Kidney (tissue), 14 donors: ENCODE data around the gene RIPK1. TPM values are rescaled to one million over a fixed set of nuclear protein-coding genes. Genes with fewer than 3 reads are reported as not detected.

Experiments used
- DNase-seq, 5 donors: peaks; one replicate each; pipeline ENCODE4 v3.0.0-alpha.2; 2013 to 2020
- FAIRE-seq: peaks from 2 replicates; lab custom pipeline; 2012; peaks lifted over from hg19 to GRCh38; lab: Jason Lieb, UNC
- H3K27ac ChIP-seq, 2 donors: one replicate each; pipeline ENCODE4 v1.7.0; 2013; ENCODE audit warnings: low read depth in 2 of 2, low read length in 2 of 2, inconsistent platforms in 1 of 2
- H3K27me3 ChIP-seq: one replicate; pipeline ENCODE4 v1.7.1; 2013; ENCODE audit warnings: low read length, inconsistent platforms; ENCODE audit not compliant: control insufficient read depth, insufficient read depth
- H3K36me3 ChIP-seq, 3 donors: one replicate each; pipeline versions ENCODE4 v1.7.0 to v1.7.1; 2013; ENCODE audit warnings: low read length in 3 of 3, control low read depth in 1 of 3, inconsistent platforms in 1 of 3; ENCODE audit not compliant: insufficient read depth in 3 of 3, control insufficient read depth in 2 of 3
- H3K4me1 ChIP-seq, 3 donors: one replicate each; pipeline versions ENCODE4 v1.7.0 to v1.7.1; 2013; ENCODE audit warnings: low read length in 3 of 3, inconsistent platforms in 1 of 3, low read depth in 1 of 3; ENCODE audit not compliant: control insufficient read depth in 2 of 3, insufficient read depth in 2 of 3
- H3K4me3 ChIP-seq, 3 donors: one replicate each; pipeline versions ENCODE4 v1.7.0 to v1.8.1; 2013; ENCODE audit warnings: low read length in 3 of 3, control low read depth in 1 of 3, inconsistent platforms in 1 of 3
- H3K9ac ChIP-seq, 3 donors: one replicate each; pipeline versions ENCODE4 v1.7.0 to v1.7.1; 2013; ENCODE audit warnings: low read length in 3 of 3, control low read depth in 1 of 3, inconsistent platforms in 1 of 3
- H3K9me3 ChIP-seq, 3 donors: one replicate each; pipeline versions ENCODE4 v1.7.0 to v1.7.1; 2013; ENCODE audit warnings: low read length in 3 of 3, control low read depth in 1 of 3, inconsistent platforms in 1 of 3; ENCODE audit not compliant: control insufficient read depth in 2 of 3, insufficient read depth in 1 of 3
- CTCF ChIP-seq: IDR thresholded peaks from 3 replicates; pipeline ENCODE4 v1.5.1; 2012; ENCODE audit warnings: mild to moderate bottlenecking, moderate library complexity, borderline replicate concordance; ENCODE audit not compliant: insufficient read depth; ENCODE audit errors: extremely low read depth
- intact Hi-C: fragments of 100-400 bp; cut with DNase I; formaldehyde crosslinking; loops from one replicate; pipeline ENCODE4 v1.11.1; 2022
- polyA plus RNA-seq: library from polyadenylated mRNA; stranded (reverse); fragments of 350-450 nt; fragmentation: Illumina TruSeq; extraction: RNeasy Lipid Tissue Mini Kit (QIAGEN cat#74804); gene quantifications from one replicate; pipeline ENCODE4 v1.2.3, GENCODE V29; 2014; ENCODE audit warnings: low read depth, low replicate concordance; ENCODE audit not compliant: insufficient read depth
- total RNA-seq: library from RNA; stranded (reverse); fragmentation: NEBNext Ultra II Directional; extraction: Animal tissue kit (Norgen Biotek cat#: 25700); gene quantifications from one replicate; pipeline ENCODE4 v1.2.1, GENCODE V29; 2021
- donor health status: control.
- donor health status: control.
- donor health status: control.
- donor health status: control.
- donor health status: control.
- donor health status: DM: yes; HTN: yes; CAD: no.
- donor health status: Normal renal cell carcinoma (clear cell type).

Gene RIPK1
- total and polyA plus RNA-seq, 2 donors from 2014 or later = 14.7 to 30.4 TPM

- Histone ChIP-seq H3K36me3 (no peaks in the 10 kb centered on the region), H3K27me3 (no peaks in the 10 kb centered on the region), H3K4me1 (no peaks in the 10 kb centered on the region), H3K9ac (no peak overlapping the region), H3K4me3 (no peak overlapping the region), H3K9me3 (no peaks in the 10 kb centered on the region), H3K27ac (no peak overlapping the region)
- intact Hi-C loops = no loop called here
- TF ChIP-seq CTCF = no peak
- no peak for DNase-seq
- no peak for FAIRE-seq
Measured at GRCh38 chr6:3035397-3035796, 32.9 kb upstream of the RIPK1 start.

GRCh38 chr6:3036861-3037637 is 31.2 kb upstream of the RIPK1 start:
- DNase-seq (no peak), FAIRE-seq (no peak)
- Histone ChIP-seq H3K4me3 (no peak overlapping the region), H3K27me3 (no peaks in the 10 kb centered on the region), H3K36me3 (no peaks in the 10 kb centered on the region), H3K27ac (no peak overlapping the region), H3K4me1 (no peaks in the 10 kb centered on the region), H3K9ac (no peak overlapping the region), H3K9me3 (no peaks in the 10 kb centered on the region)
- TF ChIP-seq CTCF = no peak
- intact Hi-C loops = no loop called here

- intact Hi-C loops = no loop called here
- TF ChIP-seq CTCF = no peak
- no peak overlapping the region for H3K9ac ChIP-seq
- no peaks in the 10 kb centered on the region for H3K36me3 ChIP-seq
- DNase-seq (no peak), FAIRE-seq (no peak)
- no peaks in the 10 kb centered on the region for H3K27me3 ChIP-seq
- H3K4me1 ChIP-seq = no peaks in the 10 kb centered on the region
- no peaks in the 10 kb centered on the region for H3K9me3 ChIP-seq
- H3K4me3 ChIP-seq = no peak overlapping the region
- no peak overlapping the region for H3K27ac ChIP-seq
Measured at GRCh38 chr6:3037638-3038365, 30.5 kb upstream of the RIPK1 start.
